ENCODE data around the gene HNRNPA1L2.
A peak's percentile ranks its signal among the peaks of the same experiment; 100 is the strongest.
"Not testable (repeated sequence)": the region's sequence is repeated elsewhere in the genome, so short reads cannot be mapped to it uniquely, and the experiment has no call there.

The HNRNPA1L2 gene

GRCh38 chr13:52650731-52651130, 8.5 kb downstream of the HNRNPA1L2 start:
- no peak for DNase-seq

DNA sequence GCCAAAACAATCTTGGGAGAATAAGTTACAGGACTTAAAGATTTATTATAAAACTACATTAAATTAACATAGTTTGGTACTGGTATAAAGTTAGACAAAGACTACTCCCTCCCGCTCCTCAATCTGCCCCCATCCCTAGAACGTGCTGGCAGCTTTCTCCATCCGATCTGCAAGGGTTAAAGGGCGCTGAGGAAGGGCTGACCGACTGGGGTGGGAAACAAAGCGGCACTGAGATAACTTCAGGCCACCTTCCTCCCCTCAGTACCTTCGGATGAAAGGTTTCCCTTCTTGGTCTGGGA, 9.6 kb downstream of the HNRNPA1L2 start:
- peak; percentile 88 for DNase-seq

DNA sequence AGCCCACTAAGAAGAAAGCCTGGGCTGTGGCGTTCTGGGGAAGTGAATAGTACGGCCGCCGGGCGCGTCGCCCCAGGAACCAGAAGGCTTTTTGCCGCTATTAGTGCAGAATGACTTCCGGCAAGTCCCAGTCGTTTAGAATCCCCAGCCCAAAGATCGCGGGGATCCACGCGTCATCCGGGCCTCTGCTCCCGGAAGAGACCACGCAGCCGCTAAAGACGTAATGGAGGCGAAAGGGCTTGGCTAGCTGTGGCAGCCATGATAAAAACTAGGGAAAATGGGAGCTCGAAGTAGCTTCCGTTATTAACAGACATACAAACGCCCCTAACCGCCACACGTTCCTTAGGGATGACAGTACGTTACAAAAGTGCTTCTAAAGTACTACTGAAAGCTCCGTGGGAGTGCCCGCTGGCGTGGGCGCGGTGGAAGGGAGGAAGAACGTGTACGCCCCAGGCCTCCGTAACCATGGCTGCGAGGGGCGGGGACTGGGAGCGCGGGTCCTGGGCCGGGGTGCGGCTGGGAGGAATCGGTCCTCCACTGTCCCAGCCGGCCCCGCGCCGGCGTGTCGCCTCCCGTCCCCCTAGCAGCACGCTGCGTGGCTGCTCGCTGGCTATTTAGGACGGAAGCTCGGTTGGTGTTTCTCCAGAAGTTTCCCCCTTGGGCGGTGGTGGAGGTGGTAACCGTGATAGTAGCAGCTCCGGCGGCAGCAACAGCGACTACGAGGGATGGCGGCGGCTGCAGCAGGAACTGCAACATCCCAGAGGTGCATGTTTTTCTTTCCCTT, 10.2 kb downstream of the HNRNPA1L2 start, which contains the start of gene SUGT1:
SUGT1 (plus strand) TSS at position 641 of the 784 bp plus-strand sequence; CDS start at position 726, 85 bp downstream.
- peak; percentile 96 for DNase-seq

- DNase-seq, result no peak
Observed at GRCh38 chr13:52652980-52653303, 10.7 kb downstream of the HNRNPA1L2 start.

DNA sequence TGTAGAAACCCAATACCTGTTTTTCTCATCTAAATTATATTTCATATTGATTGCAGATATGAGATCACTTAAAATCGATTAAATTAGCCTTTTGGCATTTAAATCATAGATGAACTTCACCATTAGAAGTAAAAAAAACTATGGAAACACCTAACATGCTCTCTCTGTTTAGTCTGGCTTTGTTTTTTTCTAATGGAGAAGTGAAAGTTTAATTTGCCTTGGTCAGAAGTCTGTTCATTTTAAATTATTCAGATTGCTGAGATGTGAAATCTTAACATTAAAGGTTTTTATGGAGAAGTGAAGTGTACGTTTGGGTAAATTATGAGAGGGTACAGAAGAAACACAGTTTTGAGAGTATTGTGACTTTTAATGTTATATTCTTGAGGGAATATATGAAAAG, 17.1 kb downstream of the HNRNPA1L2 start:
- DNase-seq, result no peak

- no peak for DNase-seq
Observed at GRCh38 chr13:52664272-52664671, 22.0 kb downstream of the HNRNPA1L2 start.

GRCh38 chr13:52665325-52665724, 23.1 kb downstream of the HNRNPA1L2 start:
- no peak for DNase-seq

GRCh38 chr13:52669677-52670076, 27.4 kb downstream of the HNRNPA1L2 start:
- DNase-seq, result no peak

DNA sequence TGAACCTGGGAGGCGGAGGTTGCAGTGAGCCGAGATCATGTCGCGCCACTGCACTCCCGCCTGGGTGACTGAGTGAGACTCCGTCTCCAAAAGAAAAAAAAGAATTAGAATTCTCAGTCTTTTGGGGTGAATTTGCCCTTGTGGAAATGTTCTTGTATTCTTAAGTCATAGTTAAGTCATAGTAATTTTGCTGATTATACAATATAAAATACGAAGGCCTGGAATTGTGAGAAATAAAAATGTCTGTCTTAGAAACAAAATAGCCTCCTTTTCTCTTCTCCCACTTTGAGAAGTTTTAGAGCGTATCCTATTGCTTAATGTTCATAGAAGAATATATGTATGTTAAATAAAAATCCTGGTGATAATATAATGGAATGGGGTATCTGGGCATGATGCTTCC, 28.5 kb downstream of the HNRNPA1L2 start:
- DNase-seq, result no peak

DNA sequence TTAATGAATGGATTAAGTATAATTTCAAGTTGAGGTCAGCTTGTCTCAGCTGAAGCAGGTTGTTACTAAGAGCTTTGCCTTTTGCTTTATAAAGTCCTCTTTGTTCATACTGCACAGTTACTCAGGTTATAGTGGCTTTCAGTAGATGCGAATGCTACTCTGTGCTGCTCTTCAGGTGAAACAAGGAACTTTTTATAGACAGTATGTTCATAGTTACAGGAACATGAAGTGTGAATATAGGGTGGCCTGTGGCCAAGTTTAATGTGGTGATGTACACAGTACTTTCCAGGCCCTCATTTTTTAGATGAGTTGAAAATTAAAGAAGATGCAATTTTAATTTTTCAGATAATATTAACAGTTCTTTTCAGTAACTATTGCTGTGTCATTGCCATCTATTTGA, 31.2 kb downstream of the HNRNPA1L2 start:
- no peak for DNase-seq

- DNase-seq, result no peak
Observed at GRCh38 chr13:52677823-52678222, 35.6 kb downstream of the HNRNPA1L2 start.

GRCh38 chr13:52685806-52686205, 43.6 kb downstream of the HNRNPA1L2 start:
- DNase-seq, result not testable (repeated sequence)

GRCh38 chr13:52686376-52686775, 44.1 kb downstream of the HNRNPA1L2 start:
- no peak for DNase-seq
